ENCODE measurements around the gene RMP24. TPM values are rescaled to one million over a fixed set of nuclear protein-coding genes. Genes with fewer than 3 reads are reported as not detected.

The RMP24 gene

GRCh38 chr18:36028859-36029258 lies 56.4 kb downstream of the RMP24 start:
- peaks cover 6% of the 10 kb centered on the region; the same call in 1 of the 2 replicates for H3K9me1 ChIP-seq (ENCODE audit: insufficient read depth, low read length)
- no peak overlapping the region for H2BK20ac ChIP-seq (ENCODE audit: low read depth, low read length)
- no peak overlapping the region for H3K4me3 ChIP-seq (ENCODE audit: insufficient read depth, low read depth, low read length)
- no peak overlapping the region for H3K27ac ChIP-seq (ENCODE audit: insufficient read depth, low read length)
- peaks cover 7% of the 10 kb centered on the region for H3K36me3 ChIP-seq (ENCODE audit: control insufficient read depth, insufficient read depth, low read length)
- H4K8ac ChIP-seq (ENCODE audit: low read depth in 2 of 2, low read length in 2 of 2): no peak overlapping the region
- H2BK15ac ChIP-seq (ENCODE audit: low read depth, low read length): no peak overlapping the region
- H3K79me1 ChIP-seq (ENCODE audit: low read depth in 1 of 2, low read length in 2 of 2): peaks cover 20 to 23% of the 10 kb centered on the region in 2 experiments; a peak in 3 of 4 replicates
- H3K9ac ChIP-seq (ENCODE audit: low read depth, low read length): no peak overlapping the region
- no peak overlapping the region for H4K5ac ChIP-seq (ENCODE audit: low read depth, low read length)
- intact Hi-C loops (cut with micrococcal nuclease) (no loop called here), dilution Hi-C loops (cut with HindIII; ENCODE audit: low sequenced_read_pairs, unreplicated experiment) (no loop called here), in situ Hi-C loops (cut with MboI; ENCODE audit: low sequenced_read_pairs) (no loop called here)
- H2AK9ac ChIP-seq (replicated peaks; ENCODE audit: low read depth, low read length, poor library complexity): no peak overlapping the region
- no CpG with 5 or more reads among the region's 2 CpGs for WGBS, 2 experiments (ENCODE audit: extremely low coverage in 2 of 2, insufficient read length in 1 of 2)
- no peak overlapping the region for H2AK5ac ChIP-seq (ENCODE audit: low read depth, low read length)
- H3K9me3 ChIP-seq (ENCODE audit: control insufficient read depth, insufficient read depth, low read length): no peaks in the 10 kb centered on the region
- H2BK120ac ChIP-seq (ENCODE audit: low read depth, low read length): no peak overlapping the region
- no peak overlapping the region for H3K4me2 ChIP-seq (ENCODE audit: low read depth, low read length)
- H4K91ac ChIP-seq (ENCODE audit: insufficient read depth, low read depth, low read length): no peak overlapping the region
- H3K56ac ChIP-seq (ENCODE audit: extremely low read depth, insufficient read depth, low read length): no peak overlapping the region
- peaks cover 7% of the 10 kb centered on the region; the same call in 1 of the 2 replicates for H3K4me1 ChIP-seq (ENCODE audit: control insufficient read depth, insufficient read depth, low read length)
- no peak for TF ChIP-seq CHD1 (IDR thresholded peaks at IDR 0.05; ENCODE audit: low read depth, low read length)
- H3K14ac ChIP-seq (replicated peaks; ENCODE audit: low read depth, low read length): no peak overlapping the region
- DNase-seq: no peak
- CTCF ChIA-PET: interaction anchor here (1.0 kb wide), 1 partner anchor 11 kb away, joined by 3 read pairs; no protein-coding TSS in a partner anchor
- H4K20me1 ChIP-seq (ENCODE audit: insufficient read depth, low read length): no peaks in the 10 kb centered on the region; the same call in 1 of the 2 replicates
- BruUV-seq (replicated peaks): no TSS peak
- no peaks in the 10 kb centered on the region for H3K27me3 ChIP-seq (ENCODE audit: control insufficient read depth, insufficient read depth, low read length)
- ATAC-seq (ENCODE audit: low read depth): no peak
- no peak overlapping the region for H3K23ac ChIP-seq (ENCODE audit: low read depth, low read length)
- POLR2A ChIA-PET (ENCODE audit: unreplicated experiment): no interaction called here
- H3K18ac ChIP-seq (ENCODE audit: low read depth, low read length): no peak overlapping the region
- no peak overlapping the region for H2BK5ac ChIP-seq (ENCODE audit: low read depth, low read length, poor library complexity, severe bottlenecking)
- H2AFZ ChIP-seq (replicated peaks; ENCODE audit: low read length, poor library complexity): no peak overlapping the region
- H3K4ac ChIP-seq (ENCODE audit: low read depth, low read length): no peak overlapping the region

Small RNAs within 50 kb of the gene (microRNA-seq; reads per million reads assigned to microRNA genes)
- 0 to 0.37 reads per million in 2 experiments for gene MIR3929 (ENCODE audit: insufficient read depth in 1 of 2, insufficient read length in 1 of 2, unreplicated experiment in 1 of 2)

Small RNAs within 50 kb of the gene (small RNA-seq; reads per million reads assigned to genes)
- gene MIR3929: 0 reads per million in 5 experiments

Other genes starting within 250 kb of the RMP24 start
- gene RPRD1A, start 94.9 kb downstream of the RMP24 start, total RNA-seq (2012; rRNA removed): 27.2 and 49.7 TPM in 2 replicates
- gene RPRD1A, start 94.9 kb downstream of the RMP24 start, polyA plus RNA-seq (2012; rRNA removed): 17.1 and 23.3 TPM in 2 replicates
- 86.1 and 91.9 TPM in 2 replicates for gene SLC39A6, start 156.7 kb downstream of the RMP24 start, total RNA-seq (2012; rRNA removed)
- gene SLC39A6, start 156.7 kb downstream of the RMP24 start, polyA plus RNA-seq (2012; rRNA removed): 39.5 and 48.7 TPM in 2 replicates
- gene ELP2, start 157.2 kb downstream of the RMP24 start, total RNA-seq (2012; rRNA removed): 97.2 and 161 TPM in 2 replicates
- 48.1 and 48.8 TPM in 2 replicates for gene ELP2, start 157.2 kb downstream of the RMP24 start, polyA plus RNA-seq (2012; rRNA removed)
- gene MOCOS, start 214.8 kb downstream of the RMP24 start, total RNA-seq (2012; rRNA removed): 1.9 and 2.2 TPM in 2 replicates
- 0.87 and 1.1 TPM in 2 replicates for gene MOCOS, start 214.8 kb downstream of the RMP24 start, polyA plus RNA-seq (2012; rRNA removed)

Measured in IMR-90 (cell line).